ENCODE data around the gene PEX10.
"Not testable (repeated sequence)": the region's sequence is repeated elsewhere in the genome, so short reads cannot be mapped to it uniquely, and the experiment has no call there.

PEX10 gene

GRCh38 chr1:2442661-2443060 lies 30.3 kb upstream of the PEX10 start:
- DNase-seq = no peak

- DNase-seq = no peak
These were observed 29.4 kb upstream of the PEX10 start for GRCh38 chr1:2441746-2442145.

DNA sequence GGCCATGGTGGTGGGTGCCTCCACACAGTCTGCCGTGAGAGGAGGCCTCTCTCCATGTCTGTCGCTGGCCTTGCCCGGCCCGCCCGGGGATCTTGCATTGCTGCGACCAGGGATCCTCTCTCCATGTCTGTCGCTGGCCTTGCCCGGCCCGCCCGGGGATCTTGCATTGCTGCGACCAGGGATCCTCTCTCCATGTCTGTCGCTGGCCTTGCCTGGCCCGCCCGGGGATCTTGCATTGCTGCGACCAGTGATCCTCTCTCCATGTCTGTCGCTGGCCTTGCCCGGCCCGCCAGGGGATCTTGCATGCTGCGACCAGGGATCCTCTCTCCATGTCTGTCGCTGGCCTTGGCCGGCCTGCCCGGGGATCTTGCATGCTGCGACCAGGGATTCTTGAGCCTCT lies 28.0 kb upstream of the PEX10 start:
- DNase-seq = not testable (repeated sequence)

GRCh38 chr1:2439369-2439768 lies 27.0 kb upstream of the PEX10 start:
- no peak for DNase-seq

DNA sequence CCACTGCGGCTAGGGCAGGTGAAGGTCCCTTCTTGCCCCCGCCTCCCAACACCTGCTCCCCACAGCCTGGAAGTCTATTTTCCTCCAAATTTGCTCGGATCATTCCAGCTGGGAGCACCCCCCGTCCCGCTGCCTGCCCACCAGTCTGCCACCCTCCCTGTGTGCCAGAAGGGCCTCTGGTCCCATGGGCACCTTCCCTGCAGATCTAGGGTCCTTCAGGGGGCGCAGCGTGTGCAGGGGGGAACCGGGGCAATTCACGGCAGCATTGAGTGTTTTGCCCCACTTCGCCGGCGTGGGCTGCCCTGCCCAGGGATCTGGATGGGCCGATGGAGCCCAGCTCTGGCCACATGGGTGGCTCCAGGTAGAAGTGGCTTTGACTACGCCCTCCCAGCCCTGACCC lies 26.3 kb upstream of the PEX10 start:
- DNase-seq = no peak

DNA sequence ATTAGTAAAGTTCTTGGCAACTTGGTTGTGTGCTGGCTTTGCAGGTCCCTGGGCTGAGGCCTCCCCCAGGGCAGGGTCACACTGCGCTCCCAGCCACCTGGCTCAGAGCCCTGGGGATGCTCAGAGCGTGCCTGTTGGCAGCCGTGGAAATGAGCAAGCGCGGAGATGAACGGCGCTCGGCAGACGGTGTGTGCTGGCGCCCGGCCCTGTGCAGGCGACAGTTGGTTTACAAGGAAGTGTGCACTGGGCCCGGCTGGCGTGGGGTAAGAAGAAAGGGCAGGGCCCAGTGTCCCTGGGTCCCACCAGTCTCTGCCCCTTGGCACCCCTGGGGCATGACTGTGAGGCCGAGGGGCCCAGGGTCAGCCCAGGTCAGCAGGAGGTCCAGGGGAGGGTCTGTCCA lies 25.7 kb upstream of the PEX10 start:
- no peak for DNase-seq

- no peak for DNase-seq
These were observed 25.3 kb upstream of the PEX10 start for GRCh38 chr1:2437617-2438016.

GRCh38 chr1:2436876-2437275 lies 24.5 kb upstream of the PEX10 start:
- no peak for DNase-seq

GRCh38 chr1:2435746-2436355 lies 23.5 kb upstream of the PEX10 start:
- DNase-seq = no peak

DNA sequence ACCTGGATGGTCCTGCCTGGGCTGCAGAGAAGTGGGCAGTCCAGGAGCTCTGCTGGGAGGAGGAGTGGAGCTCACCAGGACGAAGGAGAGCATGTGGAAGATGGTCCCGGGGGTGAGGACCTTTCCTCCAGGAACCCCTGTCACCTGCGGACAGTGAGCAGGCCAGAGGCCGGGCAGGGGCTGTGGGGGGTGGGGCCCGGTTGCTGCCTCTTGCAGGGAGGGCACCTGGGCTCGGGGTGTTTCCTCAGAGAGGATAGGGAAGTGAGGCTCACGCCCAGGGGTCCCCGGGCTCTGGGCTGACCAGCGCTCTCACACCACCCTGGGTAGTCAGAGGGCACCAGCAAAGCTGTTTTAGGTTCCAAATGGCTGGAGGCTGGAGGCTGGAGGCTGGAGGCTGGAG lies 22.7 kb upstream of the PEX10 start:
- DNase-seq = peak; percentile 56

GRCh38 chr1:2433936-2434655 lies 21.7 kb upstream of the PEX10 start:
- DNase-seq = peak; percentile 52

DNA sequence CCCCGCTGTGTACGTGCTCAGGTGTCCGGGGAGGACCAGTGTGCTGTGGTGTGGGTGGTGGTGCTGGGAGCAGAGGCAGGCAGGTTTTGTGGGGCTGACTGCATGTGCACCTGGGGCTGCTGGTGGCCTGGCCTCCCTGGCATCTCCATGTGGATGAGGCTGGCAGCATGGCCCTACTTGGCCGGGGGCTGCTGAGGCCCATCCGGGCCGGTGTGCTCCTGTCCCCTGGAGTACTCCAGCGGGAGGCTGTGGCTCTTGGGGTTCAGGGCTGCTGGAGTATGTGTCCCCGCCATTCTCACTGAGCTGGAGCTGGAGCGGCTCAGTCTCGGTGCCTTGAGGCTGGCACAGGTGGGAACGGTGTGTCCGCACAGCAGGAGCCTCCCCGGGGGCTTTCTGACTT lies 20.8 kb upstream of the PEX10 start:
- no peak for DNase-seq

DNA sequence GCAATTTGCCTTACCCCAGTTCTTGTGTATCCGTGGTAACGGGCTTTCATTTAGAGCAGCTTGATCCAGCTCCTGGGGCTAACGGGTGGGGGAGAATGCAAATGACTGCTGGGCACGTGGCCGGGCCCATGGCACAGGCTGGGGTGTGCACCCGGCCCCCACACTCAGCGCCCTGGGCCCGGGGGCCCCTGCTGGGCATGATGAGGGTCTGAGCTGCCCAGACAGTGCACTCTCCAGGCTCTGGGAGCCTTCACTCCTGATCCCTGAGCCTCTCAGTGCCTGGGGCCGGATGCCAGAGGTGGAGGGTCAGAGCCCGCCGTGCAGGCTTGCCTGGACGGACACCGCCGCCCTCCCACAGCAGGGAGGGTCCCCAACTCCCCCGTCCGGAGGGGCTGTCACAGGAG lies 20.1 kb upstream of the PEX10 start:
- no peak for DNase-seq

- DNase-seq = no peak
These were observed 19.2 kb upstream of the PEX10 start for GRCh38 chr1:2431518-2431917.

DNA sequence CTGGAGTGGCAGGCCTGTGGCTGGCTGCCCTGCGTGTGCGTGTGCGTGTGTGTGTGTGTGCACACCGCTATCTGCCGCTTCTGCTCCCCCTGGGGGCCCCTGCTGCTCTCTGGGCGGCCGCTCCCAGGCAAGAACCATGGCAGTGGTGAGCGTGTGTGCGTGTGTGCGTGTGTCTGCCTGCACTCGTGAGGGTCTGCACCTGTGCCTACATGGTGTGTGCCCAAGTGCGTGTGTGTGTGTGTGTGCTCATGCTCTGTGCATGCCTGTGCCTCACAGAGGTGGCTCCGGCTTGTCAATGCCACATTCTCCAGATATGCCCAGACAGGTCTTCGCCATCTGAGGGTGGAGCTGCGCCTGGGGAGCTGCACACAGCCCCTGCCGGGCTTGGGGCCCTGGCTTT lies 18.7 kb upstream of the PEX10 start:
- no peak for DNase-seq

DNA sequence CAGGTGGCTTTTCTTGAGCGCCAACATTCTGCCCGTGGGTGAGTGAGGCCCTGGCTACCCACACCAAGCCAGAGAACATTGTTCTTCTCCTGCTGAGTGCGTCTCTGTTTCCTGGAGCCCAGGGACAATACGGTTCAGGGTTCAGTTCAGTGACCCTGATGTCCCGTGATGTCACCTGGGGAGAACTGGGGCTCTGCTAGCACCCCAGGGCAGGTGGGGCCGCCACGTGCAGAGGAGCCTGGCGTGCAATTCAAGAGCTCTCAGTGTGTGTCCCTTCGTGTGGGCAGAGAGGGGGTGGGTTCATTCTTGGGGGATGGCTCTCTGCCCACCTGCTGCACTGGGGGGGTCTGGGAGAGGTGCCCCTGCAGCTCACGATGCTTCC lies 18.2 kb upstream of the PEX10 start:
- DNase-seq = no peak

- DNase-seq = no peak
These were observed 17.6 kb upstream of the PEX10 start for GRCh38 chr1:2429780-2430591.

GRCh38 chr1:2428490-2428889 lies 16.1 kb upstream of the PEX10 start:
- DNase-seq = no peak

DNA sequence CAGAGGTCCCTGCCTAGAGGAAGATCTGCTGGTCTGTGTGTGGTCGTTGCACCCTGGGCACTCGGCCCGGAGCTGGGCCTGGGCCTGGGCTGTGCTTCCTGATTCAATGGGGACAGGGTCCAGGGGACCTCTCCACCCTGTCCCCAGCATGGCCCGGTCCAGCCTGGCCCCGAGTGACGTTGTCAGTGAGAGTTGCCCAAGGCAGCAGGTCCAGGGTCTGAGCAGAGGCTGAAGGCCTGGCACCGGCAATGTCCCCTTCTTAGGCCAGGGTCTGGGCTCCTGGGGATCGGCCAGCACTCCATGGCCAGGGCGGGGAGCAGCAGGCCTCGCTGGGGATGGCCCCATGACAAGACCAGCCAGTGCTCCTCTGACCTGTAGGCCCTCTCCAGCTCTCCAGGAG lies 15.6 kb upstream of the PEX10 start:
- no peak for DNase-seq

- no peak for DNase-seq
These were observed 14.7 kb upstream of the PEX10 start for GRCh38 chr1:2427051-2427450.

DNA sequence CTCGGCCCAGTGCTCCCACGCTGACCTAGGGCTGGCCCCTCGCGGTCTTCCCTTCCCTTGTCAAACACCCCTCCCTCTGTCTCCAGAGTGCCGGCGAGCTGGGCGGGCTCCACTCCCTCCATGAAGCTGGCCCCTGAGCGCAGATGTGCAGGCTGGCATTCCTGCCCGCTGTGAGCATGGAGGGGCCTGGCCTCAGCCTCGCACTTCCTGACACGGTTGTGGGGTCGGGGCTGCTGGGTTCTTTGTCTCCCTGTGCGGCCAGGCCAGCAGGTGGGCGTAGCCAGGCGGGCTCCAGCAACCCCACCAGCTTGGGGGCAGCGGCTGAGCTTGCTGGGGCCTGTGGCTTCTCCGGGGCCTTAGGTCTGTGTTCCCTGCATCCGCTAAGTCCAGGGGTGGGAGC lies 14.2 kb upstream of the PEX10 start:
- no peak for DNase-seq

DNA sequence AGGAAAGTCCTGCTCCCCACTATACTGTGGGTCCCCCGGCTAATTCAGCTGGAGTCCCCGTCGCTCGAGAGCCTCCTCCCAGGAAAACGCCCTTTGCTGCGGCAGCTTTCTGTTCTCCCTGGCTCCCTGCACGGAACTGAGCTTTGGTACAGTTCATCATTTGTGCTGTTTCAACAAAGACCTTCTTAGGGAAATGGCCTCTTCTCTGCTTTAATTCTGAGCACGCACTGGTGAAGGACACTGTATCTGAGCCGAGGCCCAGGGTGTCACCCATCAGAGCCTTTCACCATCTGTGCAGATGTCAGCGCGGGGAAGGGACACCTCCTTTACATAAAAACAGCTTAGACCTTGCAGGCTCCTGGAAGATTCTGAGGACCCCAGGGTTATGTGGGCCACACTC lies 13.5 kb upstream of the PEX10 start:
- DNase-seq = no peak

GRCh38 chr1:2422523-2422922 lies 10.2 kb upstream of the PEX10 start:
- no peak for DNase-seq

DNA sequence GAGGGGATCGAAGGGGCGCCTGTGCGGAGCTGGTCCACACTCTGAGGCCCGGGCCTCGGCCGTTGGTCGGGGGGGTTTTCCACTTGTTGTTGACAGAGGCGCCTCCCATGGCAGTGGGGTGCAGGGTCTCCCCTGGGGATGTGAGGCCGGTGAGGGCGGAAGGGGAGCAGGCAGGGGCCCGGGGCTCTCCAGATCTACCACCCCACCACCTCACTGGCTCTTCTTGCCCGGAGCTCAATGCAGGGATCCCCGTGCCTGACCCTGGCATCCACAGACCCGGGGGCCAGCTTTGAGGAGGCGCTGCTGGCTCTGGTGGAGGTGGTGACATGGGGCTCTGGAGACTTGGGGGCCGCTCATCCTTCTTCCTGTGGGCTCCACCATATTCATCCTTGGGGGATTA lies 7.1 kb upstream of the PEX10 start:
- DNase-seq = no peak
